Body of pancreas (tissue), 4 donors: ENCODE measurements around the gene KIF13A.

Experiments used
- POLR2A ChIP-seq, 3 donors: fragments of 450-650 bp; IDR thresholded peaks; one replicate each; pipeline ENCODE4 v1.6.1; 2016; ENCODE audit warnings: antibody characterized with exemption in 3 of 3, mild to moderate bottlenecking in 2 of 3
- TF ChIP-seq, protein P1 (sequence below), 7 experiments: fragments of 450-650 bp in 4 of 7; fragments of 200-600 bp in 3 of 7; sonication (generic) in 3 of 7; IDR thresholded peaks; one replicate each; pipeline ENCODE4 v1.5.1; 2016 to 2019; ENCODE audit warnings: antibody characterized with exemption in 7 of 7

DNA sequence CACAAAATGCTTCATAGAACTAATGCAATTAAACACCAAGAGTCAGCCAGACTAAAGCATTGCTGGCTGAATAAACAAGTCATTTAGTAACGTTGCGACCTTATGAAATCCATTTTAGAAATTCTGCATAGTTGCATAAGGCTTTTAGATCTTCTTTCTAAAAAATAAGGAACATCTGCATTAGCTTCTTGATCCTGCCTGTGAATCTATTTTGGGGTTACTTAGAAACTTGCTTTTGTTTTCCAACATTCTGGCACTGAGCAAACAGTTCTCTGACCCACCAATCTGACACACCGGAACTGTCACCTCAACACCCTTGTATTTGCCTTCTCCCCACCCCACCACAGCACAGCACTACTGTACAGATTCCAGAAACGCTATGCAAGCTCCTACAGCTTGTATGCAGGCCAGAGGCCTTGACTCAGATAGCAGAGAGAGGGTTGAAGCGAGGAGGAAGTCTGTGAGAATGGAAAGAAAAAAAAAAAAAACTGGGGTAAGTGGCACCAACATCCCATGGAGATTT, 55.0 kb downstream of the KIF13A start:
- TF ChIP-seq, protein P1, sequence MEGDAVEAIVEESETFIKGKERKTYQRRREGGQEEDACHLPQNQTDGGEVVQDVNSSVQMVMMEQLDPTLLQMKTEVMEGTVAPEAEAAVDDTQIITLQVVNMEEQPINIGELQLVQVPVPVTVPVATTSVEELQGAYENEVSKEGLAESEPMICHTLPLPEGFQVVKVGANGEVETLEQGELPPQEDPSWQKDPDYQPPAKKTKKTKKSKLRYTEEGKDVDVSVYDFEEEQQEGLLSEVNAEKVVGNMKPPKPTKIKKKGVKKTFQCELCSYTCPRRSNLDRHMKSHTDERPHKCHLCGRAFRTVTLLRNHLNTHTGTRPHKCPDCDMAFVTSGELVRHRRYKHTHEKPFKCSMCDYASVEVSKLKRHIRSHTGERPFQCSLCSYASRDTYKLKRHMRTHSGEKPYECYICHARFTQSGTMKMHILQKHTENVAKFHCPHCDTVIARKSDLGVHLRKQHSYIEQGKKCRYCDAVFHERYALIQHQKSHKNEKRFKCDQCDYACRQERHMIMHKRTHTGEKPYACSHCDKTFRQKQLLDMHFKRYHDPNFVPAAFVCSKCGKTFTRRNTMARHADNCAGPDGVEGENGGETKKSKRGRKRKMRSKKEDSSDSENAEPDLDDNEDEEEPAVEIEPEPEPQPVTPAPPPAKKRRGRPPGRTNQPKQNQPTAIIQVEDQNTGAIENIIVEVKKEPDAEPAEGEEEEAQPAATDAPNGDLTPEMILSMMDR (IDR thresholded peaks at IDR 0.05): no peak
- no peak for TF ChIP-seq POLR2A (IDR thresholded peaks at IDR 0.05)
